HG03521 (cell line): ENCODE measurements around the gene C18orf63.
"Not testable (repeated sequence)": the region's sequence is repeated elsewhere in the genome, so short reads cannot be mapped to it uniquely, and the experiment has no call there.

Experiments used
- ATAC-seq: cut with Tn5 transposase; IDR thresholded peaks from one replicate; pipeline ENCODE4 v1.9.1; 2021; ENCODE audit warnings: mild to moderate bottlenecking, moderate library complexity; ENCODE audit not compliant: unreplicated experiment

C18orf63 gene

DNA sequence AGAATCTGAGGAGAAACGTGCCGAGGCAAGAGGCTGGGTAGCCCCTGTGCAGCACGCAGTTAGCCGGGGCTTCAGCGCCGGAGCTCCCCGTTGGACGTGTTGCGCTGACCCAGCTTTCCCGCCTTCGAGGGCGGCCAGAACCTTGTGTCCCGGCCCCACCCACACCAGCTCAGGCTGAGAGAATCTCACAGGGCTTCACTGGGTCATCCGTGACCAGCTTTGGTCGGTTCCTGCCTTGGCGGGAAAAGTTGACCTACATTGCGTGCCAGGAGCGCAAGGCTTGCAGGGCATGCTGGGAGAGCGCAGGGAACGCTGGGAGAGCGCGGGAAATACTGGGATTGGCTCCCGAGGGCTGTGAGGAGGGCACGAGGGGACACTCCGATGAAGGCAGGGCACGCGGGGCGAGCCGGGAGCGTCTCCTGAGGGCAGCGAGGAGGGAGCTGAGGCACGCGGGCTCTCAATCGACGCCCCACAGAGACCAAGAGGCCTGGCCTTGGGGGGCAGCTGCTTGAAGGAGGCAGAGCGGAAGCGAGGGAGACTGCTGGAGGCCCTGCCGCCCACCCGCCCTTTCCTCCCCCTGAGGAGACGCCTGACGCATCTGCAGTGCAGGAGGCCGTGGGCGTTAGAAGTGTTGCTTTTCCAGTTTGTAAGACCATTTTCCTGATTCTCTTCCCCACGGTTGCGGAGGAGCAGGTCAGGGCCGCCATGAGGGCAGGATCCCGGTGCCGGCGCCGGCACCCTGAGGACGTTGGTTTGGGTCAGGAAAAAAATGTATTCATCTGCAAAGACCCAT is at the start of gene C18orf63:
C18orf63 (plus strand) TSS at position 376 of the 793 bp plus-strand sequence. CDS start 2,027 bp downstream, outside the sequence.
- ATAC-seq: no peak

DNA sequence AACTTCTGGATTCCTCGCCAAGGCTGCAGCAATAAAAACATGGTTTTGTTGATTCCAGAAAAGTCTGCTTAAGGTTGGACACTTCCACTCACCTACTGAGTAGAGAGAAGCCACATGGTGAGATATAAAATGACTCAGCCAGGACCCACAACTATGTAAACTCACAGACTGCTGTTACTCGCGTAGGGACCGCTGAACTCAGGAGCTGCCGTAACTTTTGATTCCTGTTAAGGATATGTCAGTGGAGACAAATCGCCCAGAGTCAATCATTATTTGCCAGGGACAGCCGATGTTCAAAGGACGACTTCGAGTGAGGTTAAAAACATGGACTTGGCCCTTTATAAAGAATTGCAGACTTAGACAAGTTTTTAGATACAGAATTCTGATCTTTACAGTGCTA is 49.5 kb upstream of the C18orf63 start:
- ATAC-seq: no peak

DNA sequence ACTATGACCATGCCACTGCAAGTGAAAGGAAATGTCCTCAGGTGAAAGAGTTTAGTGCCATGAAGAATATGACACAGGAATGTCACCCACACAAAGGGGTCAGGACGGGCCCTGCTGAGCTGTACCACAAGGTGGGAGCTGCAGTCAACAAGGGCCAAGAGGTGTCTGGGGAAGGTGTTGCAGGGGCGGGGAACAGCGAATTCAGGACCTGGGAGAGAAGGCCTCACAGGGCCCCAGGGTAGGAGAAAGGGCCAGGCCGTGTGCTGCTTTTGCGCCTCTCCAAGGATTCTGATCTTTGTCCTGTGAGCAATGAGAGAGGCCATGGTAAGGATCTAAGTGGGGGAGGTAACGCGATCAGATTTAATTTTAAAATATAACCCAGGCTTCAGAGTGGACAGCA is 47.5 kb upstream of the C18orf63 start:
- no peak for ATAC-seq

DNA sequence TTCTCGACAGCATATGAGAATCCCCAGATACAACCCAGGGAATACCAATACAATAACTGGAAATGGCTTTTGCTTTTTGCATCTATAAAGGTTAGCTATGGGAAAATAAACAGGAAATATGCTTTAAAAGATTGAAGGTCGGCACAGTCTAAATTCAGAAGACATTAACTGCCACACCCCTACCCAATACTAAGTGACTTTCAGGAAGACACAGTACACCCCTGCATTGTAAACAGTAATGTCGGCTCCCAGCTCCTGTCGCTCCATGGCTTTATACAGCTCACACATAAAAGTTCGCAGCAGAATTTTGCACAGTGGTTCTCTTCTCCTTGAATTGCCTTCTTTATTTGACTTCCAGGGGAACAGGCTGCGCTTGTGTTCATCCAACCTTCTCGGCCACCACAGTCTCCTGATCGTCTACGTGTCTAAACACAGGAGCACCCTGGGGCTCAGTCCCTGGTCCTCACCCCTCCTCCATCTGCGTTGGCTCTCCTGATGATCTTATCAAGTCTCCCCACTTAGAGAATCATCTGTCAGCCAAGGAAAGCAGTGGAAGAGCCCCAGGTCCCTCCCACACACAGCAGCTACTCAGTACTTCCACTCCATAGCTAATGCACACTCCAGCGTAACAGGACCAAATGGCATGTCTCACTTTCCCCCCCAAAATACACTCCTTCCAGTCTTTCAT is 46.6 kb upstream of the C18orf63 start:
- ATAC-seq: no peak

DNA sequence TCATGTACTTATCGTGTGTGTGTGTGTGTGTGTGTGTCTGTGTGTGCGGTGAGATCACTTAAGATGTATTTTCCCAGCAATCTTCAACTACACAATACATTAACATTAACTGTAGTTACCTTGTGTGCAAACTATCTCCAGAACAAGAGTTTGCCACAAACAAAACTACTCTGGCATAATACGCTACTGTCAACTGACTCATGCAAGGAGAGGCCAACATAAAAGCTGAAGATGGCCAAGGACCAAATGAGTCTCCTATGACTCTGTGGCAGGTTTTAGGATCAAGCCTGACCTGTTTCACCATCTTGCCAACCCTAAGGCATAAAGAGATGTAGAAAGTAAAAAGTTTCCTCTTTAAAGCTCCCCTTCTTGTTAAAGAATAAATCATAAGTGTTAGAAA is 44.0 kb upstream of the C18orf63 start:
- ATAC-seq: no peak

- ATAC-seq: no peak
Measured at GRCh38 chr18:74273394-74273793, 42.2 kb upstream of the C18orf63 start.

- no peak for ATAC-seq
Measured at GRCh38 chr18:74274700-74275099, 40.9 kb upstream of the C18orf63 start.

DNA sequence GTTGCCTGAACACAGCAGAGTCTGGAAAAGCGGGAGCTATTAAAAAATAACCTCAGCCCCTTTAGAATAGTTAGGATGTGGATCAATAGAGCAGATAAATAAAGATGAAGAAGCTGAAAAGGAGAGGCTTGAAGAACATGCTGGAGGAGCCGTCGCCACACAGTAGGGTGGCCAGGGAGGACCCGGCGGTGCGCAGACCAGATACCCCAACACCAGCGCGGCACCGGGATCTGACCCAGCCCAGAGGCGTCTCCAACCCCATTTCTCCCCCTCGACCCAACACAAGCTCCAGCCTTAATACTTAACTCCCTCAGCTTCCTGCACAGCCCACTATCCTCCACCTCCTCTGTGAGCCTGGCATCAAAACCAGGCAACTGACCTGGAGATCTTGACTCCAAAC is 39.9 kb upstream of the C18orf63 start:
- no peak for ATAC-seq

DNA sequence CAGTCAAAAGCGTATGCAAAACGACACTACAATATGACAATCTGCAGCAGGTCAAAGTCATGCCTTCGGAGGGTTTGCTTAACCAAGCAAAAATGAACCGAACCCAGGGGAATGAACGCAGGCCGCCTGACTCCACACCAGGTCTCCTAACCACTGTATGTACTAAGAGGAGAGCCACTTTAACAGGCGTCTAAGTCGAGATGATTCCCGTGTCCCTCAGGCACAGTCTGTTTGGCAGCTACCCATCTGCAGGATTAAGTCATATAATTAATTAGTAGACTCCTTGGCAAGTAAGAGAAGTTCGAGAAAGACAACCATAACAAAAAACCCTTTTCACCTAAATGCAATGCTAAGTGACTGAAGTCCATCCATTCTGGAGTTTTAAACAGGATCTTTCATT is 39.0 kb upstream of the C18orf63 start:
- no peak for ATAC-seq

GRCh38 chr18:74277296-74277695 is 38.3 kb upstream of the C18orf63 start:
- ATAC-seq: no peak

- no peak for ATAC-seq
Measured at GRCh38 chr18:74278058-74278457, 37.6 kb upstream of the C18orf63 start.

DNA sequence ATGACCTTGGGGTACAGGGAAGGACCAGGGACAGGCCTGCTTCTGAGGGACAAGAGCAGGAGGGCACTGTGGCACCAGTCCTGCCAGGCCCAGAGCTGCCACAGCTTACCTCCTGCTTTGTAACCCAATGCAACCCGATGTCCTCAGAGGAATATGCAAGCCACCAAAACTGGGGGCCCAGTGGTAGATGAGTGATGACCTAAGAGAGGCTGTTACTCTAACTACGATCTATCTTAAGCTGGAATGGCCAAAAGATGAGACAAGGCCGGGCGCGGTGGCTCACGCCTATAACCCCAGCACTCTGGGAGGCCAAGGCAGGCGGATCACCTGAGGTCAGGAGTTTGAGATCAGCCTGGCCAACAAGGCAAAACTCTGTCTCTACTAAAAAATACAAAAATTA is 36.7 kb upstream of the C18orf63 start:
- ATAC-seq: no peak

- ATAC-seq: no peak
Measured at GRCh38 chr18:74281011-74281979, 34.3 kb upstream of the C18orf63 start.

DNA sequence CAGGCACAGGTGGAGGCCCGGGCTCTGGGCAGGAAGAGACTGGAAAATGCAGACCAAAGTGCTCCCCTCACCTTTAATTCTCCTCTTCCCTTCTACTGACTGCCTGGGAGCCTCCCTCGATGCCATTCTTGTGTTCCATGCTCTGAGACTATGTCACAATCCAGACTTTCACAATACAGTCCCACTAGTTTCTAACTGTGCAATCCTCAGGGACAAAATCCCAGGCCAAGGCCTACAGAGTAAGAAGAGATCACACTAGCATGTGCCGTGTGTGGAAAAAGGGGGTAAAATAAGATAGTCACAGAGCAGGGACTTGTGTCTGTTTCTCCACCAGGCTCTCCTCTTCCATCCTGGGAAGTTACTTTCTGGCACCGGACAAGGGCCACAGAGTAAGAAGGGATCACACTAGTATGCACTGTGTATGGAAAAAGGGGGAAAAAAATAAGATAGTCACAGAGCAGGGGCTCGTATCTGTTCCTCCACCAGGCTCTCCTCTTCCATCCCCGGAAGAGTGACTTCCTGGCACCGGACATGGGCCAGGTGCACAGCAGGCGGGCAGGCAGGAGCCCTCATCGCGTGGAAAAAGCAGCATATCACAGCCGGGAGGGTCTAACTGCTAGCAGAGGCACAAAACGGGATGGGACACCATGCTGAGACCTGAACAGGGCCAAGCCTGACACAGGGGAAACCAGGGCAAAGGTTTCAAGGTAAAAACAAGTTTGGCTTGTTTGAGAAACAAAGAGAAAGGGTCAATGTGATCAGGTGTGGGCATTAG is 33.5 kb upstream of the C18orf63 start:
- no peak for ATAC-seq

DNA sequence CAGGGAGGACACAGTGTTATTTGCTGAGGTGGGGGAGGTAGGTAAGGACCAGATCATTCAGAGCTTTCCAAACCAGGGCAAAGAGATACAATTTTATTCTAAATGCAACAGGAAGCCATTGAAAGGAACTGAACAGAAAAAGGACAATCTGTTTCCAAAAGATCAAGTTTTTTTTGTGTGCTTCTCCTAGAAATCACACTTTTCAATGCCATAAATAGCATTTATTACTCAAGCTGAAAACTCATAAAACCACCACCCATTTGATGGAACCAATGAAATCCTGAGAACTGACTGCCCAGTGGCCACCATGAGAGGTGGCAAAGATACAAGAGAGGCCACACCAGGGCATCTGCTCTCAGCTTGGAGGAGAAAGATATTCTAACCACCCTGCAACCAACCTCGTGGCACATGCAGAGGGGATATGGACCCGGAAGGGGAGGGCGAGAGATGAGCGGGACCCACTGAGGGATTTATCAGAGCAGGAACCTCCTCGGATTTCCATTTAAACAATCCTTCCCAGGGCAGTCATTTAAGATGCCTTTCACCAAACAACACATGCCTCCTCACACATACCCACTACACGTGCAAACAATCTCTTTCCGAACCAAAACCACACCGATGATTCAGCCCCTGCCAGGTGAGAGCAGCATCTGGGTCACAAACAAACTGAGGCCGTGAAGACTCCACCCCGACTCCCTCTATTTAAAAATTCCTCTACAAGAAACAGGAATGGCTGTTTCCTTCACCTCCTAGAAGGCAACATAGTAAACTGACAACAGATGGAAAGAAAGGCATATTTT is 32.7 kb upstream of the C18orf63 start:
- no peak for ATAC-seq

- ATAC-seq: no peak
Measured at GRCh38 chr18:74283646-74284045, 32.0 kb upstream of the C18orf63 start.

DNA sequence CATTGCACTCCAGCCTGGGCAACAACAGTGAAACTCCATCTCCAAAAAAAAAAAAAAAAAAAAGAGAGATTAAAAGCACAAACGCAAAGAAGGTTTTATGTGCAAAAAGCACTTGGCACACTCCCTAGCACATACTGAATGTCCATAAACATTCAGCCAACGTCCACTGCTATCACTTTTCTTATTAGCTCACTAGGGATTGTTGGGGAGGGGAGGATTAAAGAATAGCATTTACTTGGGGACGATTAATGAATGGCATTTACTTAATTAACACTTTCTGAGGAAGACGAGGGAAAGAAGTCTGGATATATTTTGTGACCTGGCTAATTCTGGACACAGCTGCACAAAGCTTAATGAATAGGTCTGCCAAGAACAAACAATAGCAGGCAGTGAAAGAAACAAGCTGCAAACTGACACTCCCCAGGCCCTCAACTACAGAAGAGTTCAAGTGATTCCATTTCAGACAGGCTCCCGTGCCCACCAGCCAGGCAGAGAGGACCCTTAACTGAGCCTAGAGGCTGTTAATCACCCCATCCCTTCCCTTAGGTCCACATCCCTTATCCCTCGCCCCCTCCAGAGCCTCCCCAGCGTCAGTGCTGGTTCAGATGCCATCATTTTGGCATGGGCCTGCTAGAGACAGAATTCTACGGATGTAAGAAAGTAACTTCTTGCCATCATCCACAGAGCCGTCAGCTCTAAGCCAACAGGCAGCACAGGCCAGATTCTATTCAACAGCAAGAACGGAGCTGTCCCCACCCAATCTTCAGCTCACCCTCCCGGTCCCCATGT is 31.3 kb upstream of the C18orf63 start:
- no peak for ATAC-seq

DNA sequence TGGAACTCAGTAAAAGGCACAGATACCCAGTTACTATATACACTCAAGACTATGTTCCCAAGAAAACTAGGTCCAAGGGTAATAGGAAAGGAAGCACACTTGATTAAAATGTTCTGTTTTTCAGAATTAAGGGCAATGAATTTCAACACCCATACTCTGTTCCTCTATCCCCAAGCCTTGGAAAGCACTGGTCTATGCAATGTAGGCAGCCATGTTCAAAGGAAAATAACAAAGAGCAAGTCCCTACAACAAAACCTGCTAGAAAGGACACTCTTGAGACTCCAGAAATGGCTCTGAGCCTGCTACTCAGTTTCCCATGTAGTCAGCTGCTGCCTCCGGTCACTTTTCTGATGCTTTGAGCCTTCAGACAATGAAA is 30.7 kb upstream of the C18orf63 start:
- ATAC-seq: no peak

DNA sequence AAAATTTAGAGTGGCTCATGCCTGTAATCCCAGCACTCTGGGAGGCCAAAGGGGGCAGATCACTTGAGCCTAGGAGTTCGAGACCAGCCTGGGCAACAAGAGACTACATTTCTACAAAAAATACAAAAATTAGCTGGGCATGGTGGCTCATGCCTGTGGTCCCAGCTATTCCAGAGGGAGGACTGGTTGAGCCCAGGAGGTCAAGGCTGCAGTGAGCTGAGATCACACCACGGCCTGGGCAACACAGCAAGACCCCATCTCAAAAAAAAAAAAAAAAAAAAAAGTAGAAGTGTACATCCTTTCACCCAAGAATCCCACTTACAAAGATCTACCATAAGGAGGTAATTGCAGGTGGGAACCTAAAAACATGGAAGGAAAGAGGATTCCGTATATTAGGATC is 30.1 kb upstream of the C18orf63 start:
- ATAC-seq: not testable (repeated sequence)
